ENCODE results near the gene PARVB.

PARVB gene, protein sequence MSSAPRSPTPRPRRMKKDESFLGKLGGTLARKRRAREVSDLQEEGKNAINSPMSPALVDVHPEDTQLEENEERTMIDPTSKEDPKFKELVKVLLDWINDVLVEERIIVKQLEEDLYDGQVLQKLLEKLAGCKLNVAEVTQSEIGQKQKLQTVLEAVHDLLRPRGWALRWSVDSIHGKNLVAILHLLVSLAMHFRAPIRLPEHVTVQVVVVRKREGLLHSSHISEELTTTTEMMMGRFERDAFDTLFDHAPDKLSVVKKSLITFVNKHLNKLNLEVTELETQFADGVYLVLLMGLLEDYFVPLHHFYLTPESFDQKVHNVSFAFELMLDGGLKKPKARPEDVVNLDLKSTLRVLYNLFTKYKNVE

DNA sequence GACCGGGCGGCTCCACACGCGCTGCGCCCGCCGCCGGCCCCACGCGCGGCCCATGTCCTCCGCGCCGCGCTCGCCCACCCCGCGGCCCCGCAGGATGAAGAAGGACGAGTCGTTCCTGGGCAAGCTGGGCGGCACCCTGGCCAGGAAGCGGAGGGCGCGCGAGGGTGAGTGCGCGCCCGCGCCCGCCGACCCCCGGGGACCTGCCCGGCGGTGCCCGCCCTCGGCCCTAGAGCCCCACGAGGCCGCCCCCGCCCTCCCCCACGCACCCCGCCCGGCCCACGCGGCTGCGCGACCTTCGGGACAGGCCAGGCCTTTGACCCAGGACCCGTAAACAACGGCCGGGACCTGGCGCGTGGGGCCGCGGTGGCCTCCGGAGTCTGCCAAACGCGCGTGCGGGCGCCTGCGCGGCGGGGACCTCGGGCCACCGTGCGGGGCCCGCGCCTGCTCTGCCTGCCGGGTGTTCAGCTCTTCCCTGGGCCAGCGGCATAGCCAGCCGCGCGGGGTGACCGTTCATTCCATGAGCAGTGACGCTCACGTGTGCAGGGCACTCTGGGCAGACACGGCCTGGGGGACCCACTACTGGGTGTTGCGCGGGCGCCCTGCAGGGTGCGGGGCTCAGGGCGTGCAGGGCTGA is at the start of gene PARVB:
Gene PARVB, plus strand, starts transcription at position 15 of the 634 bp plus-strand sequence. Its CDS starts 38 bp downstream, at position 53.
- peak; percentile 6 to 21 for DNase-seq

DNA sequence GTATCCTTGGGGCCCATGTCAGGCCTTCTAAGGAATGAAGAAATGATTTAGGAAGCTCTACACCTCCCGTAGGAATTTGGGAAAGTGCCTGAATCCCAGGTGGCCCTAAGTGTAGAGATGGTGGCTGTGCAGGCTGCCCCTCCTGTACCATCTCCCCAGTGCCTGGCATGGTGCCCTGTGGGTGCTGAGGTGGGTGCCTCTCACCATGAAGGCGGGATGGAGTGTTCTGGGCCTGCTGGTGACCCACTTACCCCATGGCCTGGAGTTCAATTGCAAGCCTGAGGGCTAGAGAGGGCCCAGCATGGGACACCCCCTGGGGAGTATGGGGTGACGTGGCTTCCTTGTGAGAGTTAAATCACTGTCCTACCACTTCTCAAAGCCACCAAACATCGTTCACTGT is 49.1 kb upstream of the PARVB start:
- no peak for DNase-seq

DNA sequence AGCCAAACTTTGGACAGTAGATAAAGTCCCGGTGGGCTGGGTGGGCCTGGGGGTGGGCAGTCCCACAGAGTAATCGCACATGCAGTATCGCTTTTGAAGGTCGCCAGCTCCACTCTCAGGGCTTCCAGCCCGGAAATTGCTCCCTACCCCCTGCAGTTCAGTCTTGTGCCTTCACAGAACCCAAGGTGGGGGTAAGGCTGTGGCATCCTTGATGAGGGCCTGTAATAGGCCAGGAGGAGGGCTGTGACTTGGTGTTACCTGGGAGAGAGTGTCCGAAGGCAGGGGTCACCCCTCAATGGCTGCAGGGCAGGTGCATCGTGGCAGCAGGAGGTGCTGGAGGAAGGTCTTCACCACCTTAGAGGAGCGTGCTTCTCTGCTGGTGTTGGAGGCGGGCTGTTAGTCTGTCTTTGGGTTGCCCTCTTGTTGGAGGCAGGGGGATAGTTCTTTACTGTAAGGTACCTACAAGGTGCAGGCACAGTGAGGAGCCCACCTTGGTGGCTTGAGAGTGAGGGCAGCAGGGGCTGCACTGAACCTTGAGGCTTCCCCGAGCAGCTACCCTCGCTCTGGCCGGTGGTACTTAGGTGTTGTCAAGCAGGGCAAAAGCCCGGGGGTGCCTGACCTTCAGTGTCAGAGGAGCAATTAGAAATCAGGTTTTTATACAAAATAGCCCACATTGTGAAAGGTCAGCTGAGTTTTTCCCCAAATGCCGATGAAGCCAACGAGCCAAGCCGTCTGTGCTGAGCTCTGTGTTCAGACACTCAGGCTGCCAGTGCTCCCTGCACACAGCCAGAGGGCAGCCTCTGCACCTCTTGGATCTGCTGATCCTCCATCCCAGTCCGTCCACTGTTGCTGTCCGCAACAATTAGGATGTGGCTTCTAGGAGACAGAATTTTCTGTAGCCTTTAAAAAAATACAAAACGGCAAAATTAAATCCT is 47.0 kb upstream of the PARVB start:
- DNase-seq: no peak

DNA sequence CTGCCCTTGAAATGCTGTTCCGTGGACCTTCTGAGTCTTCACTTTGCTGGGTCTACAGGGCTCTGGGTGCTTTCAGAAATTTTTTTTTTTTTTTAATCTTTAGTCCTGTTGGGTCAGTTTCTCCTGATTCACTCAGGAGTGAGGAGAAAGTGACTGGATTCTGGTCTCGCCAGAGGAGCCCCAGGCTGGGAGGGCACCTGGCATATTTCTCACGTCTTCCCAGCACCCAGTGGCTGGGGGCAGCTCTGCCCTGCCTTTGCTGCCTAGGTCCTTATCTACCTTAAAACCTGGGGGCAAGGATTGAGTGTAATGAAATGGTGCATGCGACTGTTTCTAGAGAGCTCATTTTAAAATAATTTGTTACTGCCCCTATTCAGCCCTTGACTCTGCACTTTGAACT is 45.5 kb upstream of the PARVB start:
- DNase-seq: no peak

DNA sequence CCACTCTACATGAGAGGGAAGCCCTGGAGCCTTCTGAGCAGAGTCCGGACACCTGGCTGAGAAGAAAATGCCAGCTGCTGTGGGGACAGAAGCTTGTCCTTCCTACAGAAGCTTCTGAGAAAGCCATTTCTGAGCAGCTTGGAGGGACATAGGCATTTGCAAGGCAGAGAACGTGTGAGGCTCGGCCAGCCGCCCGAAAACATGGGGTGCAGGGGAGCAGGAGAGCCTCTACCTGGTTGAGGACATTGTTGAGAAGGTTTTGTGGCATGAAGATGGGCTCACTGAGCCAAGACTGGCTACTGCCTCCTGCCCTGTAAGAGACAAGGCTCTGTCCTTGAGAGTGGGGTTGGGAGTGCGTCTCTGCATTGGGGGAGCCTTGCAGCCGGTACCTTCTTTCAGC is 43.5 kb upstream of the PARVB start:
- no peak for DNase-seq

DNA sequence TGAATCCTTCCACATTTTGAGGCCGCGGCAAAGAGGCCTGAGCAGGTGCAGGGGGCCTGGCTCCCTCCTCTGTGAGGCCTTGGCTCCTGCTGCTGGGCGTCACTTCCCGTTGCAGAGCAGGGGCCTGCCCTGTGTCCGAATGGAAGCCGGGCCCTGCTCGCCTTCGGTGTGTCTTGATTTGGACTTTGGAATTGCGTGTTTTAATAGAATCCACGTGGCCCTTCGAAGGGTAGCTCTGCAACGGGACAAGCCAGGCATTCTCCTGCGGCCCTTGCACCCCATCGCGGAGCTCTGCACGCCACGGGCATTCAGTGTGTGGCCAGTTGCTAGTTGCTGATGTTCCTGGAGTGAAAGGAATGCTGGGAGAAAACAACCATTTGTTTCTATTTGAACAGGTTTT is 43.1 kb upstream of the PARVB start:
- DNase-seq: no peak

DNA sequence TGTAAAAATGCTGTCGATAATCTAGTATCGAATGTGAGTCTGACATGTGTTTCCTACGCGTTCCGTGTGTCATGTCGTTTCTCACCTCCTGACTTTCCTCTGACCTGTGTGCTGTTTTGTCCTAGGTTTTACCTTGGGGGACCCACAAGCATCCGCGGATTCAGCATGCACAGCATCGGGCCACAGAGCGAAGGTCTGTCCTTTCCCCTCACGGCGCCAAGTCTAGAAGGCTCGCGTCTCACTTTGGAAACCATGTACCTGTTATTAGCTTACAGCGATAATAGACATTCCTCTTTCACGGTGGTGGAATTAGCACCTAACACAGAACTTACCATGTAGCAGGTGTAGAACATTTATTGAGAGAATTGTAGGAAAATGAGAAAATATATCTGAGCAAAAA is 40.3 kb upstream of the PARVB start:
- DNase-seq: no peak

DNA sequence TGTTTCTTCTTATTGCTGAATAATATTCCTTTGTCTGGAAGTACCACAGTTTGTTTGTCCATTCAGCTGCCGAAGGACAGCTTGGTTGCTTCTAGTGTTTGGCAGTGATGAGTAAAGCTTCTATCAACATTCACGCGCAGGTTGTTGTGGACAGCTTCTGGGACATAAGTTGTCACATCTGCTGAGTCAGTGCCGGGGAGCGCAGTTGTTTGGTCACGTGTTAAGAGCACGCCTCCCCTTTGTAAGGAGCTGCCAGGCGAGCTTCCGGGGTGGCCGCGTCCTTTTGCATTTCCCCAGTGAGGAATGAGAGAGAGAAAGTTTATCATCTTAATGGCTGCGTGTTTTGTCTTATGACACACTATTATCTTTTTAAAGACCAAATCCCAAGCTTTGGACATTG is 38.6 kb upstream of the PARVB start:
- DNase-seq: no peak

DNA sequence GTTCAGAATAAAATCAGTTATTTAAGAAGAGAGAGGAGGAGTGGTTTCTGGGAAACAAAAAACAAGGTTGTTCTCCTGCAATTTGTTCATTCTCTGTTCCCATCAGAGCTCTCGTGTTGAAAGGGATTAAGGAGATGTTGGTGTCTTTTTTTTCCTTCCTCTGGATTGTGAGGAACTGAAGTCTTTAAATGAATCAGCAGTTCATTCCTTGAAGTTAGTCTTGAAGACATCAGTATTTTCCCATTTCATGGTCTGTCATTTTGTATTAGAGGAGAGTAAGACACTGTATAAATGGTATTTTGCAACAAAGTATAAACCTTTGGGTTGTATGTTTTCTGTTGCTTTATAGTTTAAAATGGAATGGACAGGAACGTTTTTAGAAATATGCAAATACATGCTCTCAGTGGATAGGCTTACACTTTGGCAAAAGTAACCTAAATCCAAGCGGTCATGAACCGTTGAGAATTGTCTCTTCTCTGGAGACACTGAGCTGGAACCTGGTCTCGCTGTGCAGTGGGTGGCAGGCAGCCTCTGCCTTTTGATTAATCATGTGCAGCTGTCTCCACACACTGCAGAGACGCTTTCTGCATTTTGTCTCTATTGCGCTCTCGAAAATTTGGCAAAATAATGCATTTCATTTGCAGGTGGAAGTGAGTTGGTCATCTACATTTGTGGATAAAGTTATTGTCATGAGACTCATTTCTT is 35.8 kb upstream of the PARVB start:
- DNase-seq: no peak

DNA sequence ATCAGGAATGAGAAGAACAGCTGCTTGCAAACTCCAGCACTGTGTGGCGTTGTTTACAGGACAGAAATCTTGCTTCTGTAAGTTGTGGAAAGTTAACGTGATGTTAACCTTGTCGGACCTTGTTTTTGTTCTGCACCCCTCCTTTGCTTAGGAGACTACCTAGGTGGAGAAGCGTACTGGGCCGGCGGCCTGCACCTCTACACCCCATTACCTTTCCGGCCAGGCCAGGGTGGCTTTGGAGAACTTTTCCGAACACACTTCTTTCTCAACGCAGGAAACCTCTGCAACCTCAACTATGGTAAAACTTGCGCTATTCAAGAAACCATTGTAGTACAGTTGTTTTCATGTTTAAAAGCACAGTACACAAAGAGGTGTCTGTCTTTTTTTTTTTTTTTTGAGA is 35.1 kb upstream of the PARVB start:
- DNase-seq: no peak

DNA sequence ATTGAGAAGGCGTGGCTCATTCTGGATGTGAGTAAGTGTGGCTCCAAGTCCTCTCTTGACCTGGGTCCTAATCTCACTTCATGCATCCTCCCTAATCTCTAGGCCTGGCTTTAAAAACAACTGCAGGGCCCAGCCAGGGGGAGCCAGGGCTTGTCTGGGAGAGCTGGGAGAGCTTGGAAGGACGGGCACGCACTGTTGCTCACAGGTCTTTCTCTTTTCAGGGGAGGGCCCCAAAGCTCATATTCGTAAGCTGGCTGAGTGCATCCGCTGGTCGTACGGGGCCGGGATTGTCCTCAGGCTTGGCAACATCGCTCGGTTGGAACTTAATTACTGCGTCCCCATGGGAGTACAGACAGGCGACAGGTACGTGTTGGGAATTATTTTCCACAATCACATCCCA is 34.1 kb upstream of the PARVB start:
- no peak for DNase-seq

DNA sequence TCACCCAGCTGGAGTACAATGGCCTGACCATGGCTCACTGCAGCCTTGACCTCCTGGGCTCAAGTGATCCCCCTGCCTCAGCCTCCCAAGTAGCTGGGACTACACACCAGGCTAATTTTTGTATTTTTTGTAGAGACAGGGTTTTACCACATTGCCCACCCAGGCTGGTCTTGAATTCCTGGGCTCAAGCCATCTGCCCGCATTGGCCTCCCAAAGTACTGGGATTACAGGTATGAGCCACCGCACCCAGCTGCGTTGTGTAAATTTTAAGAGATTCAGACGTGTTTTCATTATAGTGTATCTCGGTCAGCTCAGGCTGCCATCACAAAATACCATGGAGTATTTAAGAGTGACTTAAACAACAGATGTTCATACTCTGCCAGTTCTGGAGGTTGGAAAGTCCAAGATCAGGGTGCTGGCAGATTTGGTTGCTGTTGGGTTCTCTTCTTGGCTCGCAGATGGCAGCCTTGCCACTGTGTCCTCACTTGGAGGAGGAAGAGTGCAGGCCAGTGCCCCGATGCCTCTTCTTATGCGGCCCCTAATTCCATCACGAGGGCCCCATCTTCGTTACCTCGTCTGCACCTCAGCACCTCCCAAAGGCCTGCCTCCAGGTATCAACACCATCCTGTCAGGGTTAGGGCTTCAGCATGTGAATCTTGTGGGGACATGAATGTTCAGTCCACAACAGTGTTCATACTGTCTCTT is 32.6 kb upstream of the PARVB start:
- no peak for DNase-seq

DNA sequence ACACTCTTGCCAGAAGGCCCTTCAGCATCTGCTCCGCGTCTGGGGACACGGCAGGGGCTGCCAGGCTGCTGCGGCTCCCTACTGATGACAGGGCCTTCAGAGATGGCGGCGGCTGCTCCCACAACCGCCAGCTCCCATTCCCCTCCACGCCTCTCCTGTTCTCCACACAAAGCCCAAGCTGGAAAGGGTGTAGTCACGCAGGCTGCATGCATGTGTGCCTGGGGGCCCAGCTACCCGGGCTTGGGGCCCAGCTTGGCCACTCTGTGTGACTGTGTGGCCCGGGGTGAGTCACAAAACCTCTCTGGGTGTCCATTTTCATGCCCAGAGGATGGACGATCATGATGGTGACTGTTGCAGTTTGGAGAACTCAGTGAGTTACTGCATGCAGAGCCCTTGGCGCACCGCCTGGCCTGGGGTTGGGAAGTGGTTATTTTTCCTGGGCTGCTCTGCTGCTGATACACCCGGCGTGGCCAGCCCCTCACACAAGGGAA is 31.7 kb upstream of the PARVB start:
- no peak for DNase-seq

DNA sequence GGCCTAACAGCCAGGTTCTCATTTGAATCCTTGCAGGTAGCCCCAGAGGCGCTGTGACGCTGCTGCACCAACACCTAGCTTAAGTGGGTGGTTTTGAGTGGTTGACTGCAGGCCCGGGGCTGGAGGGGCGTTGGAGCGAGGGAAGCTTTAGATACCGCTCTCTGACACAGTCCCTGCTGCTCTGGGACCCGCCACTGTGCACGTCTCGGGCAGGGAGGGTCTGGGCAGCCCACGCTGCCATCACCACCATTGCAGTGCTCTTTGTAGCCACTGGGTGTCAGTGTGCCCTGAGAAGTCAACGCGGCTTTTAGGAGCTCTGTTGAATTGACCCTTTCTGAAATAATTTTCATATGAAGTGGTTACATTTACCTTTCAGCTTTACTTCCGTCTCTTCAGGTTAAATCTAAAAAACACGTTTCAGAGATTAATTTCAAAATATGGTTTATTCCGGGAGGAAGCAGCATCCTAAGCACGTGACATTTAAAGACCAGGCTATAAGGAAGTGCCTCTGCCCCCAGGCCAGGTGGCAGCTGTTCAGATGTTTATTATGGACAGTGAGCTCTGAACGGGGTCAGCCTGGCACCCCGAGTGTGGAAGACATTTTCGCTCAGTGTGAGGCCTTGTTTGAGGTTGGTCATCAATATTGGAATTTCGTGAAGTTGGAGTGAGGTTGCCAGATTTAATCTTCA is 30.9 kb upstream of the PARVB start:
- peak; percentile 40 to 43 for DNase-seq

DNA sequence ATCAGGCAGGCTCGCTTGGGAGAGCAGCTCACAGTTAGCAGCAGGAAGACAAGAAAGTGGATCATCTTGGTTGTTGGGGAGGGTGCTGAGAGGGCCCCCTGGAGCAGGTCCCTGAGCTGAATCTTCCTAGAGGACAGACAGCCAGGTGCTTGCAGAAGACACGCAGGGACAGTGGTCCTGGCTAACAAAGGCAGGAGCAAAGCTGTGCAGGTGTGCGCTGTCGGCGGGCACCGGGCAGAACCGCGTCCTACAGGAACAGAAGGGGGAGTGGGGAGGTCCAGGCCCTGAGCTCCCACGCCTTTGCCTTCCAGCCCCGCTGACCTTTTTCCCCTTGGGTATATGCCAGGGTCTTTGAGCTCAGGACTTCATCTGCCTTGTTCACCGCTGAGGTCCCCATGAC is 30.1 kb upstream of the PARVB start:
- no peak for DNase-seq

DNA sequence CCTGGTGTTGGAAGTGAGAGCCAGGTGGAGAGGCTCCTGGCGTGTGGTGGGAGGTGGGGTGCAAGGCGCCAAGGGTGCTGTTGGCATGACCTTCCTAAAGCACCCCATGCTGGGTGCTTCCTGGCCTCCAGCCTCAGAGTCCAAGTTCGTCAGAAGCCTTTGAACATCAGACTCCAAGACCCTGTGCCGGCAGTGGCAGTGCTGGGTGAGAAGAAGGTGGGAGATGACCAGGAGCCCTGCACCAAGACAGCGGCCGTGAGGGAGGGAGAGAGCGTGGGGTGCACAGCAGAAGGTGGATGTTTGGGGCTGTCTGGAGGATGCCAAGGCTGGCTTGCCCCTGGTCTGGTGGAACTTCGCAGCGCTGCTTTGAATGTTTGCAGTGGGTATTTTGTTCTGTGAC is 29.7 kb upstream of the PARVB start:
- DNase-seq: no peak

DNA sequence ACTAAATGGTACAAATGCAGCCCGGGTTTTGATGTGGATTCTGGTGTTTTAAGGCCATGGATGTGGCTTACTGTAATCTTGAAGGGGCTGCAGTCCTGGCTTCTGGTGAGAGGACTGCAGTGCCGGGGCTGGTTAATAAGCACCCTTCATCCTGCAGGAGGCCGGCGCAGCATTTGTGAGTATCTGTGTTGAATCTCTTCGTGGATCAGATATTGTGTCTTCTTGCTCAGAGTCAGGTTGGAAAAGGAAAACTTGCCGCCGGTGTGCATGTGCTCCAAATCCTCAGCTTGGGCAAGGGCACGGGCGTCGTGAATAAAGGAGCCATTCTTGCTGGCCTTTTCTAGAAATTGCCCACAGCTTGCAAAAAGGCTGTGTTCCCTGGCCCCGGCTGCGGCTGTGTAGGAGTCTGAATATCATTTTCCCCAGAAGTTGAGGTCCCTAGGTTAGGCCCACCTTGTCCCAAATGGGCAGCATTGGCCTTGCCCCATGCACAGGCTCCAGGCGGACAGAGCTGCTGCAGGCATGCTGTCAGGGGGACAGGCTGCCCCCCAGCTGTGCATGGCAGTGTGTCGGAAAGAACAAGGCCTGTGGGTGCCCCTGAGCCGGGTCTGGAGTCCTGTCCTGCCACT is 28.9 kb upstream of the PARVB start:
- no peak for DNase-seq

DNA sequence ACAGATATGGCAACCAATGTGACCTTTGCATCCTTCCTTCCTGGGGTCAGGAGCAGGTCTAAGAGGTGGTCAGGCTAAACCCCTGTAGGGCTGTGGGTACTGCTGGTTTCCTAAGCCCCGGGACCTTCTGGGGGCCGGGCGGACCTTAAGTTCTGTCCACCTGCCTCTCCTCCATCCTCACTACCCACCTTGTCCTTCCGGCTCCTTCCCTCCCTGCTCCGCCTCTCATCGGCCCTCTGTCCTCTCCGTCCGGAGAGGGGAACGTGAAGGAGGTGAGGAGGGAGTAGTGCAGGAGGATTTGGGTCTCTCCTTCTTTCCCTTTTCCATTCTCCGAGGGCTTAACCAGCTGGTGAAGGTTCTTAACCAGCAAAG is 28.3 kb upstream of the PARVB start:
- DNase-seq: no peak

DNA sequence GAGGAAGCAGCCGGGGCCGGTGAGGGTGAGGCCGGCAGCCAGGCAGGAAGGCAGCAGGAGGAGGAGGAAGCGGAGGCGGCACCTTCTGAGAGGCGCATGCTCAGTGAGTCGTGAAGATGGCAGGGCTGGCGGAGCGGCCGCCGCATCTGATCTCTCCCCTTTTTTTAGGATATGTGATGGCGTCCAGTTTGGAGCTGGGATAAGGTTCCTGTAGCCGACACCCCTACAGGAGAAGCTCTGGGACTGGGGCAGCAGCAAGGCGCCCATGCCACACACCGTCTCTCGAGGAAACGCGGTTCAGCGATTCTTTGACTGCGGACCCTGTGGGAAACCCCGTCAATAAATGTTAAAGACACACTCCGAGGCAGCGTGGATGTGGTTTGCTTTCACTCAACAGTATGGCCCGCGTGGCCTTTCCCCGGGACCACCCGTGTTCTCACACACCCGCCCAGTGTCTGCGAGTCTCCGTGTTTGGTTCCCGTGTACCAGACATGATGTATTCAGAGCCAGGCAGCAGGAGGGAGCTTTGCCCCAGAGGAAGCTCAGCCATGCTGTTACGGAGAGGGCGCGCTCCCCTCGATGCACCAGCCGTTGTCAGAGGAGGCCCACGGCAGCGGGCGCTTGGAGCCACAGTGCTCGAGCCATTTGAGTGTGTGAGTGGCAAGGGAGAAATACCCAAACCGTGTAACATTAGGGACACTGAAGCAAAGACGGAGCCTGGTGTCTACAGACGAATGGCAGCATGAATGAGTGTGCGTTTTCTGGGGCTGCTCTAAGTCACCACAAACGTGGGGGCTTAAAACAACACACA is 27.7 kb upstream of the PARVB start:
- DNase-seq: peak; percentile 59 to 64

DNA sequence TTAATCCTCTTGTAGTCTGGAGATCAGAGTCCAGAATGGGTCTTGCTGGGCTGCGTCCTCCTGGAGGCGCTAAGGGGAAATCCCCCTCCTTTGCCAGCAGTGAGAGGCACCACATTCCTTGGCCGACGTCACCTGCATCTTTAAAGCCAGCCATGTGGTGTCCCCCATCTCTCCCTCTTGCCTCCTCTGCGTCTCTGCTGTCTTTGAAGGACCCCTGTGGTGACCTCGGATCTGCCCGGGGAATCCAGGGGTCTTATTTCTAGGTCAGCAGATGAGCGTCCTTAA is 27.2 kb upstream of the PARVB start:
- no peak for DNase-seq

Measured in stimulated activated CD4-positive, alpha-beta T cell treated with anti-CD3 and anti-CD28 coated beads, Interleukin-2, amount 100 ng/mL, for 48 hours (primary cell).